ENCODE results near the gene PACSIN2.
"Not testable (repeated sequence)": the region's sequence is repeated elsewhere in the genome, so short reads cannot be mapped to it uniquely, and the experiment has no call there.

Gene PACSIN2

DNA sequence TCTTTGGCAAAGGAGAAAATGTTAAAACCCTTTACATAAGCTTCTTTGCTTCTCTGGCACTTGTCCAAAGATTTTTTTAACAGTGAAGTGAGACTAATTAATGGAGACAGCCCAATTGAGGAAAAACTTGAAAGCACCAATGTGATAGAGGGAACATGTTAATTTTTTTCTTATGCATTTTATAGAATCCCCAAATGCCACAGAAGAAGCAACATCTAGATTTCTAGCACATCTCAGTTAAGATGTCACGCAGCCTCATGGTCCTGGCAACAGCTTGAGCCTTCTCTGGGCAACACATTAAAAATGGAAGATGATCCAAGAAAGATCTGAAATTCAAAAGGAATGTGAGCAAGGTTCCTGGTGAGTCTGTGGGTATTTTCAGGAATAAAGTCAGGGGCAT lies 48.5 kb downstream of the PACSIN2 start:
- Histone ChIP-seq H3K36me3 (ENCODE audit: control insufficient read depth, insufficient read depth, low read length) (peaks cover 8% of the 10 kb centered on the region), H3K27me3 (replicated peaks; ENCODE audit: control insufficient read depth, insufficient read depth, low read length) (no peaks in the 10 kb centered on the region), H3K4me3 (replicated peaks; ENCODE audit: low read depth, low read length) (no peak overlapping the region)
- no peak for DNase-seq (ENCODE audit: extremely low read depth, insufficient read length)
- TF ChIP-seq, protein P1, sequence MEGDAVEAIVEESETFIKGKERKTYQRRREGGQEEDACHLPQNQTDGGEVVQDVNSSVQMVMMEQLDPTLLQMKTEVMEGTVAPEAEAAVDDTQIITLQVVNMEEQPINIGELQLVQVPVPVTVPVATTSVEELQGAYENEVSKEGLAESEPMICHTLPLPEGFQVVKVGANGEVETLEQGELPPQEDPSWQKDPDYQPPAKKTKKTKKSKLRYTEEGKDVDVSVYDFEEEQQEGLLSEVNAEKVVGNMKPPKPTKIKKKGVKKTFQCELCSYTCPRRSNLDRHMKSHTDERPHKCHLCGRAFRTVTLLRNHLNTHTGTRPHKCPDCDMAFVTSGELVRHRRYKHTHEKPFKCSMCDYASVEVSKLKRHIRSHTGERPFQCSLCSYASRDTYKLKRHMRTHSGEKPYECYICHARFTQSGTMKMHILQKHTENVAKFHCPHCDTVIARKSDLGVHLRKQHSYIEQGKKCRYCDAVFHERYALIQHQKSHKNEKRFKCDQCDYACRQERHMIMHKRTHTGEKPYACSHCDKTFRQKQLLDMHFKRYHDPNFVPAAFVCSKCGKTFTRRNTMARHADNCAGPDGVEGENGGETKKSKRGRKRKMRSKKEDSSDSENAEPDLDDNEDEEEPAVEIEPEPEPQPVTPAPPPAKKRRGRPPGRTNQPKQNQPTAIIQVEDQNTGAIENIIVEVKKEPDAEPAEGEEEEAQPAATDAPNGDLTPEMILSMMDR (IDR thresholded peaks at IDR 0.05; ENCODE audit: insufficient read depth, low read length, poor library complexity, severe bottlenecking), result no peak

DNA sequence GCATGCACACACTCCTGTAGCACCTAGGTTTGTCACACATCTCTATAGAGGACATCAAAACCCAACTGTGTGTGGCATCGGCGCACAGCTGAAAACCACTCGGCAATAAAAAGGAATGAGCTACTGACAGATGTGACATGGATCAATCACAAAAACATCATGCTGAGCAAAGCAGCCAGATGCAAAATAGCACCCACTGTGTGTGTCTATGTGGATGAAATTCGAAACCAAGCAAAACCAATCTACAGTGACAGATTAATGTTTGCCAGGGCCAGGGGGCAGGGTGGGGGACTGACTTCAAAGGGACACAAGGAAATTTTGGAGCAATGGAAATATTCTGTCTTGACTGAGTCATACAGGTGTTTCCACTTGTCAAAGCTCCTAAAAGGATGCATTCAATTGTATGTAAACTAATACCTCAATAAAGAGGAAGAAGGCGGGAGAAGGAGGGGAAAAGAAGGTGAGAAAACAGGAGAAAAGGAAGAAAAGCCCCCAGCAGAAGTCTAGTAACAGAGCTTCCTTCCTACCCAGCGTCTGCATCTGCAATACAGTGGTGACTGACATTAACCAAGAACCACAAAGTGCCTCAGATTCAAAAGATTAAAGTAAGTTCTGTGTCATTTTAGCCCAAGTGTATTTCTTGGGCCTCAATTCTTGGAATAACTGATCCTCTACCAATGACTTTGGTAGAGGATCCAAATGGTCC lies 49.8 kb downstream of the PACSIN2 start:
- peaks cover 8% of the 10 kb centered on the region for H3K36me3 ChIP-seq (ENCODE audit: control insufficient read depth, insufficient read depth, low read length)
- H3K27me3 ChIP-seq (replicated peaks; ENCODE audit: control insufficient read depth, insufficient read depth, low read length), result no peaks in the 10 kb centered on the region
- no peak for DNase-seq (ENCODE audit: extremely low read depth, insufficient read length)
- no peak overlapping the region for H3K4me3 ChIP-seq (replicated peaks; ENCODE audit: low read depth, low read length)
- TF ChIP-seq, protein P1 (IDR thresholded peaks at IDR 0.05; ENCODE audit: insufficient read depth, low read length, poor library complexity, severe bottlenecking), result no peak

- TF ChIP-seq, protein P1 (IDR thresholded peaks at IDR 0.05; ENCODE audit: insufficient read depth, low read length, poor library complexity, severe bottlenecking), result no peak
- DNase-seq (ENCODE audit: extremely low read depth, insufficient read length), result no peak
- no peak overlapping the region for H3K4me3 ChIP-seq (replicated peaks; ENCODE audit: low read depth, low read length)
- H3K27me3 ChIP-seq (replicated peaks; ENCODE audit: control insufficient read depth, insufficient read depth, low read length), result no peaks in the 10 kb centered on the region
- peaks cover 9% of the 10 kb centered on the region for H3K36me3 ChIP-seq (ENCODE audit: control insufficient read depth, insufficient read depth, low read length)
Measured at GRCh38 chr22:42963231-42963595, 51.7 kb downstream of the PACSIN2 start.

DNA sequence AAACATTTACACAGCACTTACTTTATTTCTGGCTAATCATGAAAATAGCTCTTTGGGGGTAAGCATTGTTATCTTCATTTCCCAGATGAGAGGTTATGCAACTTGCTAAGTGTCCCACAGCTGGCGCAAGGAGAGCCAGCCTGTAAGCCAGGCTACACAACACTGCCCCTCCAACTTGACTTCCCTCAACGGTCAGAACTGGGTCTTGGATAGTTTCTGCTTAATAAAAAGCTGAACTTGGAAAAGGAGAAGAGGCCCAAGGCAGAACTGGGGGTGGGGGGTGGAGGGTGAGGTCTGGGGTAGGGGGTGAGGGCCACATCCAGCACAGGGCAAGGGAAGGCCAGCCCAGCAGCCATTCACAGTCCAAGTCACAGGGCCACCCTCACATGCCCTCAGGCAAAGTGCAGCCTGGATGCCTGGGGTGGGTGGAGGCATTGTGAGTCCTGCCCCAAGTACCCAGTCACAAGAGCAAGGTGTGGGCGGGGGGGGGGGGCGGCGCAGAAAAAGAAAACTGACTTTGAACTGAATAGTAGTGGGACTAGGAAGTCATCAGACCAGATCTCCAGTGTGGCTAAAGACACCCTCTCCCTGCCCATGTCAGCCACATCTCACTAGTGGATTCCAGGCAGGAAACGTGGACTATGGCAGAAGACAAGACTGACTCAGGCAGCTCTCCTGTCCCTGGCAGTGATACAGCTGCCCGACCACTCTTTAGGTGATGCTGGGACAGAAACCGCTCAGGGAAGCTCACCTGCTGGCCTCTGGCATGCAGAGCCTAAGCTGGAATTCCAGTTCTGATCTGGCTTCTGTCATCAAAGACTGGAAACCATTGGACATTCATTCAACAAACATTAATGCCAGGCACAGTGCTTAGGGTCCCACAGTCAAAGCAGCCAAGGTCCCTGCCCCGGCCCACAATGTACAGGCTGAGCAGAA lies 52.4 kb downstream of the PACSIN2 start:
- TF ChIP-seq, protein P1 (IDR thresholded peaks at IDR 0.05; ENCODE audit: insufficient read depth, low read length, poor library complexity, severe bottlenecking), result no peak
- H3K27me3 ChIP-seq (replicated peaks; ENCODE audit: control insufficient read depth, insufficient read depth, low read length), result no peaks in the 10 kb centered on the region
- no peak overlapping the region for H3K4me3 ChIP-seq (replicated peaks; ENCODE audit: low read depth, low read length)
- no peak for DNase-seq (ENCODE audit: extremely low read depth, insufficient read length)
- H3K36me3 ChIP-seq (ENCODE audit: control insufficient read depth, insufficient read depth, low read length), result peaks cover 9% of the 10 kb centered on the region

- no peak for DNase-seq (ENCODE audit: extremely low read depth, insufficient read length)
- TF ChIP-seq, protein P1 (IDR thresholded peaks at IDR 0.05; ENCODE audit: insufficient read depth, low read length, poor library complexity, severe bottlenecking), result no peak
- H3K4me3 ChIP-seq (replicated peaks; ENCODE audit: low read depth, low read length), result no peak overlapping the region
- peaks cover 8% of the 10 kb centered on the region; the same call in 1 of the 2 replicates for H3K36me3 ChIP-seq (ENCODE audit: control insufficient read depth, insufficient read depth, low read length)
- no peaks in the 10 kb centered on the region for H3K27me3 ChIP-seq (replicated peaks; ENCODE audit: control insufficient read depth, insufficient read depth, low read length)
Measured at GRCh38 chr22:42961810-42962209, 53.1 kb downstream of the PACSIN2 start.

DNA sequence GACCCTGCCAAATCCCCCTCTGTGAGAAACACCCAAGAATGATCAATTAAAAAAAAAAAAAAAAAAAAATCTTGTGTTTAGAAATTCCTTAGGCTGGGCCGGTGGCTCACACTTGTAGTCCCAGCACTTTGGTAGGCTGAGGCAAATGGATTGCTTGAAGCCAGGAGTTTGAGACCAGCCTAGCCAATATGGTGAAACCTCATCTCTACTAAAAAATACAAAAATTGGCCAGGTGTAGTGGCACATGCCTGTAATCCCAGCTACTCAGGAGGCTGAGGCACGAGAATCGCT lies 53.6 kb downstream of the PACSIN2 start:
- H3K27me3 ChIP-seq (replicated peaks; ENCODE audit: control insufficient read depth, insufficient read depth, low read length); DNase-seq (ENCODE audit: extremely low read depth, insufficient read length); H3K36me3 ChIP-seq (ENCODE audit: control insufficient read depth, insufficient read depth, low read length); H3K4me3 ChIP-seq (replicated peaks; ENCODE audit: low read depth, low read length): not testable (repeated sequence)
